ENCODE data around the gene MAP2K5. TPM values are rescaled to one million over a fixed set of nuclear protein-coding genes. Genes with fewer than 3 reads are reported as not detected.

The MAP2K5 gene
- total RNA-seq, 1 donor: 7.3 TPM

DNA sequence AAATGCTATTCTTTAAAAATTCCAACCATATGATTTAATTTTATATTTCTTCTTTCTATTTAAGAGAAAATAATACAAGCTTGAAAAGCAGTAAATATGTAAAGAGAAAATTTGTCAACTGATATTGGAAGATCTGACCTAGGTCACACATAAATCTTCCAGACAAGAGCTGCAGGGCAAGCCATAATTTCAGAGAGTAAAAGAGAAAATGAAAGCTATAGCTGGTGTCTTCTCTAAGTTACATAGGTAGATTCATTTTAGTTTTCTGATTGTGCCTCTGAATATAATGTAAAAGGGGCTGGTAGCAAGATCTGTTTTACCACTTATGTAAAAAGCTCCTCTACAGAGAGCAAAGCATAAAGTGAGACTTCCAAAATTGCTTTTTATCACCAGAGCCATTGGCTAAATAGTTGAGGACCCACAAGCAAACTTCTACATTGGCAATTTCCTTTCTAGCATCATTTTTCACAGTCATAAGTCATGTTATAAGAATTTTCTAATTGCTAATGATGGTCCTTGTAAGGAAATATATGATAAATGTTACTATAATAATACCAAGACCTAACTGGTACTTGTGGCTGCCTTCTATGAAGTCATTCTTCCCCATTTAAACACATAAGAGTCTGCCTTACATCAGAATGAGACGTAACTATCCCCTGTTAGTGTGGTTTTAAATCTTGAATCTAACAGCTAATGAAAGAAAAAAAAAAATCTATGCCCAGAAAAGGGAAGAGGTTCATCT is 202.0 kb downstream of the MAP2K5 start:
- Histone ChIP-seq H3K9me3 (ENCODE audit: low read depth, low read length) (no peaks in the 10 kb centered on the region), H3K4me1 (ENCODE audit: insufficient read depth, low read length) (peaks cover 31% of the 10 kb centered on the region), H3K4me3 (ENCODE audit: low read length) (no peak overlapping the region)

GRCh38 chr15:67745073-67746006 is 202.8 kb downstream of the MAP2K5 start:
- Histone ChIP-seq H3K4me1 (ENCODE audit: insufficient read depth, low read length) (peaks cover 31% of the 10 kb centered on the region), H3K27me3 (ENCODE audit: insufficient read depth, low read length) (no peaks in the 10 kb centered on the region), H3K9me3 (ENCODE audit: low read depth, low read length) (no peaks in the 10 kb centered on the region), H3K4me3 (ENCODE audit: low read length) (no peak overlapping the region)

More for the DNA sequence above, 202.0 kb downstream of the MAP2K5 start:
- no peaks in the 10 kb centered on the region for H3K27me3 ChIP-seq (ENCODE audit: insufficient read depth, low read length)

- H3K4me3 ChIP-seq (ENCODE audit: low read length): no peak overlapping the region
- H3K27me3 ChIP-seq (ENCODE audit: insufficient read depth, low read length): no peaks in the 10 kb centered on the region
- H3K9me3 ChIP-seq (ENCODE audit: low read depth, low read length): no peaks in the 10 kb centered on the region
- H3K4me1 ChIP-seq (ENCODE audit: insufficient read depth, low read length): peaks cover 25% of the 10 kb centered on the region
These were observed 203.5 kb downstream of the MAP2K5 start for GRCh38 chr15:67746022-67746421.

DNA sequence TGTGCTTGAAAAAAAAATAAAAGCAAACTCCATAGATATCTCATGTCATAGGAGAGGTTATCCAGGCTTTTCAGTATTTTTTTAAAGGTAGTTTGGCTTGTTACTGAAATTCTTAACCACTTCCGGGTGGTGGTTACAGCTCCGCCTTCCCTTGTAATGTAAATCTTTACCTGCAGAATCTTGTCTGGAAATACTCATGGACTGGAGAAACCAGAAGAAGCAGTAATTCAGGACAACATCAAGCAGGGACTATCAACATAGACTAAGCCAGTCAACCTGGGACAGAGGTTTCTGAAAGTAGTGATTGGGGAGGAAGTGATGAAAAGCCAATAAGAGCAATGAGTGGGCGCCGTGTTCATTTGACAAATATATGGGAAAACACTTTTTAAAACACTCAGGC is 203.9 kb downstream of the MAP2K5 start:
- no peak overlapping the region for H3K4me3 ChIP-seq (ENCODE audit: low read length)
- H3K27me3 ChIP-seq (ENCODE audit: insufficient read depth, low read length): no peaks in the 10 kb centered on the region
- H3K4me1 ChIP-seq (ENCODE audit: insufficient read depth, low read length): peaks cover 21% of the 10 kb centered on the region

GRCh38 chr15:67747921-67748320 is 205.4 kb downstream of the MAP2K5 start:
- Histone ChIP-seq H3K4me3 (ENCODE audit: low read length) (no peak overlapping the region), H3K9me3 (ENCODE audit: low read depth, low read length) (no peaks in the 10 kb centered on the region), H3K27me3 (ENCODE audit: insufficient read depth, low read length) (no peaks in the 10 kb centered on the region), H3K4me1 (ENCODE audit: insufficient read depth, low read length) (peaks cover 20% of the 10 kb centered on the region)

More for the DNA sequence above, 203.9 kb downstream of the MAP2K5 start:
- H3K9me3 ChIP-seq (ENCODE audit: low read depth, low read length): no peaks in the 10 kb centered on the region

DNA sequence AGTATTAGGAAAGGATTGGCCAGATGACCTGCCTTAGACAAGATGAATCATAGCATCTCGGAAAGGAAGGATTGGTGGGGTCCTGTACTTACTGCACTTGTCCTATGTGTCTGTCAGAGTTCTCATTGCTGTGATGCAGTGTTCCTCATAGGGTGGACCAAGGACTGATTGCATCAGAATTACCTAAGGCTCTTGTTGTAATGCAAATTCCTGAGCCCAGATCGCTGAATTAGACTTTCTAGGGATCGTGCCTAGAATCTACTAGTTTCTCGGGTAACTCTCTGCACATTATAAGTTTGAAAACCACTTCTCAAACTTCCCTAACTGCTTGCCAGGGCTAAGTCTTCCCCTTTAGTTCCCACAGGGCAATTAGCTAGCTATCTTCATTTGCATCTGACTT is 207.9 kb downstream of the MAP2K5 start:
- Histone ChIP-seq H3K4me1 (ENCODE audit: insufficient read depth, low read length) (peaks cover 12% of the 10 kb centered on the region), H3K9me3 (ENCODE audit: low read depth, low read length) (no peaks in the 10 kb centered on the region), H3K27me3 (ENCODE audit: insufficient read depth, low read length) (no peaks in the 10 kb centered on the region), H3K4me3 (ENCODE audit: low read length) (no peak overlapping the region)

GRCh38 chr15:67753891-67754290 is 211.4 kb downstream of the MAP2K5 start:
- Histone ChIP-seq H3K4me1 (ENCODE audit: insufficient read depth, low read length) (peaks cover 3% of the 10 kb centered on the region), H3K27me3 (ENCODE audit: insufficient read depth, low read length) (no peaks in the 10 kb centered on the region), H3K4me3 (ENCODE audit: low read length) (no peak overlapping the region)

GRCh38 chr15:67755264-67755663 is 212.8 kb downstream of the MAP2K5 start:
- Histone ChIP-seq H3K4me1 (ENCODE audit: insufficient read depth, low read length) (peaks cover 11% of the 10 kb centered on the region), H3K27me3 (ENCODE audit: insufficient read depth, low read length) (no peaks in the 10 kb centered on the region), H3K4me3 (ENCODE audit: low read length) (no peak overlapping the region), H3K9me3 (ENCODE audit: low read depth, low read length) (no peaks in the 10 kb centered on the region)

More at GRCh38 chr15:67753891-67754290, 211.4 kb downstream of the MAP2K5 start:
- no peaks in the 10 kb centered on the region for H3K9me3 ChIP-seq (ENCODE audit: low read depth, low read length)

DNA sequence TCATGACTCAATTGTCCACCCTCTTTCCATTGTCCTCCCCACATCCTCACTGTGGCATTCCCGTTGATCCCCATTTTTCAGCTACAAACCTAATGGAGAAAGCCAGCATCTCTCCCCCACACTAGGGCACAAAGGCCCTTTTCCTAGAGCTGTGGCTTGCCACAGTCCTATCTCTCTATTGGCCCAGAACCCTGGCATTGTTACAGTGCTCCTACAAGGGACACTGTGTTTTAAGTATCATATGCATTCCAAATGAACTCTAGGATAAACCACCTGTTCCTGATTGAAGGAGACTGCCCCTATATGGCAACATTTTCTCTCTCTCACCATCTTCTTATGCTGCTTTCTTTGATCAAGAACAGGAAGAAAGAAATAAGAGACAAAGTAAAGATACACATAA is 213.4 kb downstream of the MAP2K5 start:
- Histone ChIP-seq H3K9me3 (ENCODE audit: low read depth, low read length) (no peaks in the 10 kb centered on the region), H3K4me1 (ENCODE audit: insufficient read depth, low read length) (peaks cover 15% of the 10 kb centered on the region), H3K4me3 (ENCODE audit: low read length) (no peak overlapping the region)

GRCh38 chr15:67758619-67759300 is 216.3 kb downstream of the MAP2K5 start:
- Histone ChIP-seq H3K27me3 (ENCODE audit: insufficient read depth, low read length) (no peaks in the 10 kb centered on the region), H3K4me3 (ENCODE audit: low read length) (no peak overlapping the region), H3K4me1 (ENCODE audit: insufficient read depth, low read length) (peaks cover 20% of the 10 kb centered on the region), H3K9me3 (ENCODE audit: low read depth, low read length) (no peaks in the 10 kb centered on the region)

More for the DNA sequence above, 213.4 kb downstream of the MAP2K5 start:
- no peaks in the 10 kb centered on the region for H3K27me3 ChIP-seq (ENCODE audit: insufficient read depth, low read length)

DNA sequence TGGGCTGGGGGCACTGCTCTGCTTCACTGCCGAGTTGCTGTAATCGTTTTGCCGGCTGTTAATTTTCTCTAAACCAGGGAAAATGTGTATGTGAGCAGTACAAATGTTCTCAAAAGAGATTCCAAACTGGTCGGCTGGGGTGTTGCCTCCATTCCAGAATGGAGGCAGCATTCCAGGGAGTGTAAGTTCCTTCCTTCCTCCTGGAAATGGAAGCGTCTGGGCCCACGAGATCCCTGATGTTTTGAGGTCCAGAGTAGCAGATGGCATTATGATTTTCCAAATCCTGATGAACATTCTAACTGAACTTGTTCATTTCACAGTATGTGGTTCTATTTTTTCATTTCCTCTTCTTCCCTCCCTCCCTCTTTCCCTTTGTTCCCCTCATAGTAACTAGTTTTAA is 218.4 kb downstream of the MAP2K5 start:
- Histone ChIP-seq H3K9me3 (ENCODE audit: low read depth, low read length) (no peaks in the 10 kb centered on the region), H3K27me3 (ENCODE audit: insufficient read depth, low read length) (no peaks in the 10 kb centered on the region), H3K4me3 (ENCODE audit: low read length) (no peak overlapping the region), H3K4me1 (ENCODE audit: insufficient read depth, low read length) (peaks cover 20% of the 10 kb centered on the region)

GRCh38 chr15:67761343-67761742 is 218.8 kb downstream of the MAP2K5 start:
- no peaks in the 10 kb centered on the region for H3K27me3 ChIP-seq (ENCODE audit: insufficient read depth, low read length)
- H3K4me3 ChIP-seq (ENCODE audit: low read length): no peak overlapping the region
- H3K4me1 ChIP-seq (ENCODE audit: insufficient read depth, low read length): peaks cover 24% of the 10 kb centered on the region

GRCh38 chr15:67762610-67763368 is 220.3 kb downstream of the MAP2K5 start:
- no peak overlapping the region for H3K4me3 ChIP-seq (ENCODE audit: low read length)
- no peaks in the 10 kb centered on the region for H3K9me3 ChIP-seq (ENCODE audit: low read depth, low read length)
- no peaks in the 10 kb centered on the region for H3K27me3 ChIP-seq (ENCODE audit: insufficient read depth, low read length)
- H3K4me1 ChIP-seq (ENCODE audit: insufficient read depth, low read length): peaks cover 31% of the 10 kb centered on the region

More at GRCh38 chr15:67761343-67761742, 218.8 kb downstream of the MAP2K5 start:
- no peaks in the 10 kb centered on the region for H3K9me3 ChIP-seq (ENCODE audit: low read depth, low read length)

DNA sequence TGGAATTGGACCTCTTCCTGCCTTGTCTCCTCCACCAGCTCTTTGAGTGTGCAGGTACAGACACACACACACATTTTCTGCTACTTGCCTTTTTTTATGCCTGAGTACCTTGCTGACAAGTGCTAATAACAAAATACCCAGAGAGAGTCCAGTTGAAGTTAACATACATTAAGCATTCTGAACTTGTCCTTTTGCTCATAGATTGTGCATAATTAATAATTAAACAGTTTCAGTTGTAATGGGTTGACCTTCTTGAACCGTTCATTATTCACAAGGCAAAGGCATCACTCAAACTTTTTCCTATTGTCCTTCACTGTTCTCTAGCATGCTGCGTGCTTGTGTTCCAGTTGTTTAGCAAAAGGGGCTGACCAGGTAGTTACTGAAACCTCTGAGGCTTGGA is 223.2 kb downstream of the MAP2K5 start:
- H3K27me3 ChIP-seq (ENCODE audit: insufficient read depth, low read length): no peaks in the 10 kb centered on the region
- H3K4me1 ChIP-seq (ENCODE audit: insufficient read depth, low read length): peaks cover 19% of the 10 kb centered on the region
- H3K4me3 ChIP-seq (ENCODE audit: low read length): no peak overlapping the region
- H3K9me3 ChIP-seq (ENCODE audit: low read depth, low read length): no peaks in the 10 kb centered on the region

All from mononuclear cell (primary cell).